Natural killer cell treated with Interleukin-12 subunit alpha and Interleukin-12 subunit beta and Interleukin-15 and Interleukin-18, amount 100 ng/mL, for 72 hours (primary cell): Measurements from ENCODE around the gene NEDD4L. TPM values are rescaled to one million over a fixed set of nuclear protein-coding genes. Genes with fewer than 3 reads are reported as not detected.
"Not testable (repeated sequence)": the region's sequence is repeated elsewhere in the genome, so short reads cannot be mapped to it uniquely, and the experiment has no call there.

Experiments
- ATAC-seq, 2 donors: fragments of 150-1000 bp; cut with Tn5 transposase in 1 of 2; sonication (Bioruptor Pico), chemical (Tn5 transposase) in 1 of 2; 2 replicates each; pipeline ENCODE4 v1.10.0; 2021
- DNase-seq: peaks from one replicate; pipeline ENCODE4 v3.0.0; 2022; ENCODE audit warnings: low spot score
- H3K27ac Mint-ChIP-seq, 2 donors: 1 replicate in 1 of 2; 2 replicates in 1 of 2; pipeline ENCODE4 v1.8.0; 2022; ENCODE audit warnings: mixed read lengths in 2 of 2, mild to moderate bottlenecking in 1 of 2, moderate library complexity in 1 of 2
- H3K27me3 Mint-ChIP-seq, 2 donors: 1 replicate in 1 of 2; 2 replicates in 1 of 2; pipeline ENCODE4 v1.8.0; 2022; ENCODE audit warnings: mixed read lengths in 2 of 2
- H3K36me3 Mint-ChIP-seq: one replicate; pipeline ENCODE4 v1.8.0; 2022; ENCODE audit warnings: mixed read lengths
- H3K4me1 Mint-ChIP-seq, 2 donors: 1 replicate in 1 of 2; 2 replicates in 1 of 2; pipeline ENCODE4 v1.8.0; 2022; ENCODE audit warnings: low read depth in 2 of 2, mixed read lengths in 2 of 2, mild to moderate bottlenecking in 1 of 2
- H3K4me3 Mint-ChIP-seq: one replicate; pipeline ENCODE4 v1.8.0; 2022; ENCODE audit warnings: mixed read lengths
- H3K9me3 Mint-ChIP-seq: 2 replicates; pipeline ENCODE4 v1.8.0; 2022; ENCODE audit warnings: mixed read lengths
- total RNA-seq, 2 donors: library from RNA; stranded (reverse); gene quantifications; one replicate each; pipeline ENCODE4 v1.2.3, GENCODE V29; 2022

The NEDD4L gene
- total RNA-seq, 2 donors from 2014 or later: 8.6 to 16.5 TPM

DNA sequence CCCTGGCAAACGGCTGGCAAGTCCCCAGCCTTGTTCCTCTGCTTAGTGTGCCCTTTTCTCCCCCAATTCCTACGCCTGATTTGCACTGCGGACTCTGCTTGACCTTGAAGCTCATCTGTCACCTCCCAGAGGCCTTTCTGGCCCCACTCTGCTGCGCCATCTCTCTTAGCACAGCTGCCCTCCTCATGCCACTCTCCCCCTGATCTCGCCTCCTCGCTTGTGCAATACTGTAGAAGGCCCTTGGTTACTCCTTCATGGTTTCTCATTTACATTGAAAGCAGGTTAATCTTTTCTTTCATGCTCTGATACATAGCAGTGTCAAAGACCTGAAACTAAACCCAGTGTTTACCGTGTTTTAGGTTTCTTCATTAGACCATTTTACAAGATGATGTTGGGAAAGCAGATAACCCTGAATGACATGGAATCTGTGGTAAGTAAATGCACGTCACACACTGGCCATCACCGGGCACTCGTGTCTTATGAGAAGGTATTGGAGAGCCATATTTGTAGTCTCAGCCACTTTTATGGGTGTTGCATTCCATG, 326.1 kb downstream of the NEDD4L start:
- Mint-ChIP-seq H3K4me1 (peaks cover 0 to 3% of the 10 kb centered on the region in 2 donors), H3K27ac (no peak overlapping the region), H3K9me3 (no peaks in the 10 kb centered on the region), H3K27me3 (no peaks in the 10 kb centered on the region), H3K36me3 (no peaks in the 10 kb centered on the region), H3K4me3 (no peak overlapping the region)
- ATAC-seq: no peak
- DNase-seq: no peak

- no peak for DNase-seq
- Mint-ChIP-seq H3K27me3 (no peaks in the 10 kb centered on the region), H3K4me3 (no peak overlapping the region), H3K36me3 (no peaks in the 10 kb centered on the region), H3K4me1 (peaks cover 0 to 3% of the 10 kb centered on the region in 2 donors), H3K9me3 (no peaks in the 10 kb centered on the region), H3K27ac (no peak overlapping the region)
- ATAC-seq: no peak
These were observed 326.6 kb downstream of the NEDD4L start for GRCh38 chr18:58370612-58371011.

DNA sequence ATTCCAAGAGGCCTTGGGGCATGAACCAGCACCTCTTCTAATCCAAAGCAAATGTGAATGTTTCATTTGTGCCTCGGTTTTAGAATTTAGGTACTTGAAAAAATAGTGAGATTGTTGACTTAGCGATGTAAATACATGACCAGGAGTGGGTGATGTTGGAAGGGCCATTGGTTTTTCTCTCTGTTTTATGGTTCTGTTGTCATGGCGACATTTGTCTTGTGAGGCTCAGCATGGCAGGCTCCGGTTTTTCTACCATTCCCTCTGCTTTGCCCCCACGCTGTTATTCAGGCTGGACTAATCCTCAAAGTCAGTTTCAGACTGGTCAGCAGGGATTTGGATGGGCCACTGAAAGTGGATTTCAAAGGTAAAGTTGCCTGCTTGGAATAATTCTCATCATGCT, 329.5 kb downstream of the NEDD4L start:
- H3K27ac Mint-ChIP-seq: no peak overlapping the region
- ATAC-seq: no peak

GRCh38 chr18:58375051-58375450, 331.0 kb downstream of the NEDD4L start:
- Mint-ChIP-seq H3K4me3 (no peak overlapping the region), H3K27ac (no peak overlapping the region)

More for the DNA sequence above, 329.5 kb downstream of the NEDD4L start:
- Mint-ChIP-seq H3K27me3 (peaks cover 0 to 5% of the 10 kb centered on the region in 2 donors), H3K4me3 (no peak overlapping the region), H3K4me1 (peaks cover 0 to 3% of the 10 kb centered on the region in 2 donors), H3K9me3 (no peaks in the 10 kb centered on the region), H3K36me3 (no peaks in the 10 kb centered on the region)
- DNase-seq: no peak

DNA sequence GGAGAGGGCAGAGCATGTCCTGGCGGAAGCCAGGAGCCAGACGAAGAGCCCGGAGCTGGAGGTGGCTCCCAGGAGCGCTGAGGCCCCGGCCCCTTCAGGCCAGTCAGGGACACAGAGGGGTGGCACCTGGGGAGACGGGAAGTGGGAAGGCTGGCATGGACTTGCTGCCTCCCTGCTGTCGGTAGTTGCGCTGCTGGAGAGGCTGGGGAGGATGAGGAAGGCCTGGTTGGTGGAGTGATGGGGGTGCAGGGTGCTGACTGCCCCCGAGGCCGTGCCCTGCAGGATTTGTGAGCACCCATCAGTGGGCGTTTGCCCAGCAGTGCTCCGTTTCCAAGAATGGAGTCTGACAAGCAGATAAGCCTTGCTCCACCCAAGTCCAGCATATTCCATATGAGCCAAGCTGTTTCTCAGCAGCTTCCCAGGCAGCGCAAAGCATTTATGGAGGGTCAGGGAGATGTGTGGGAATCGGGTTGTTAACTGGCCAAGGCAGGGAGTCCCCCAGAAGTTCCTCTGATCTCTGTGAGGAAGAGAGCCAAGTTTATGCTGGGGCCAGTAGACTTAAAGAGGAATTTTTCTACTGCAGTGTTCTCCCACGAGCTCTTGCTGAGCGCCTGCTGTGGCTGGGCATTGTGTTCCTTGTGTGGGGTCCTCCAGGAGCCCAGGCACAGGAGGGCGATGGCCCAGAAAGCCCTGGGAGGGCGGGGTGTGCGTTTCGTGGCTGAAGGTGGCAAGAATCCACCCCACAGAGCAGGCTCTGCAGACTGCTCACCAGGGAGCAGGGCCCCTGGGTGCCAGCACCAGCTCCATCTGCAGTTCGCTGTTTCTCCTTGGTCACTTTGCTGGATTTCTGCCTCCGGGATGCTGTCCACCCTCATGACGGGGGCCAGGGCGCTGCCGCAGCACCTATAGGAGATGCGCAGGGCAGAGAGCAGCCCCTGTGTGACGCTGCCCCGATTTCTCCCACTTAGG, 334.7 kb downstream of the NEDD4L start:
- peaks cover 0 to 5% of the 10 kb centered on the region in 2 donors for H3K27me3 Mint-ChIP-seq
- H3K27ac Mint-ChIP-seq: no peak overlapping the region
- DNase-seq (no peak), ATAC-seq (no peak)
- no peaks in the 10 kb centered on the region for H3K36me3 Mint-ChIP-seq
- H3K4me1 Mint-ChIP-seq: no peaks in the 10 kb centered on the region
- no peaks in the 10 kb centered on the region for H3K9me3 Mint-ChIP-seq
- no peak overlapping the region for H3K4me3 Mint-ChIP-seq

More at GRCh38 chr18:58375051-58375450, 331.0 kb downstream of the NEDD4L start:
- ATAC-seq (peak; percentile 4 to 30), DNase-seq (no peak)
- H3K36me3 Mint-ChIP-seq: no peaks in the 10 kb centered on the region
- no peaks in the 10 kb centered on the region for H3K9me3 Mint-ChIP-seq
- H3K27me3 Mint-ChIP-seq: peaks cover 0 to 5% of the 10 kb centered on the region in 2 donors
- H3K4me1 Mint-ChIP-seq: peaks cover 0 to 1% of the 10 kb centered on the region in 2 donors

DNA sequence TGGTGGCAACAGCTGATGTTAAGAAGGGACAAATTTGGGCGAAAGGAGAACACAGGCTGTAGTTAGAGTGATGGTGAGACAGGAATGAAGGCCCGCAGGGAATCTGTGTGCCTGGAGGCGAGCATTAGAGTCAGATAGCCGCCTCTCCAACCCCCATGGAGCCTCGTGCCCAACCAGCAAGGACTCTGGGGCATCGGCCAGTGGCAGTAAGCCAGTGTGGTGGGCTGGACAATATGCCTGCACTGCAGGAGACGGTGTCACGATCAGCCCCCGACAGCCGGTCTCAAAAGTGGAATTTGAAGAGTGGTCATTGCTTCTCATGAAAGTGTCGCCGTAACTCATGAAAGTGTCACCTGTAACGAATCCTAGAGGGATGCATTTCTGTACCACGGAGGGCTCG, 335.4 kb downstream of the NEDD4L start:
- Mint-ChIP-seq H3K4me3 (no peak overlapping the region), H3K4me1 (no peaks in the 10 kb centered on the region), H3K9me3 (no peaks in the 10 kb centered on the region), H3K27ac (no peak overlapping the region), H3K36me3 (no peaks in the 10 kb centered on the region), H3K27me3 (peaks cover 0 to 5% of the 10 kb centered on the region in 2 donors)
- DNase-seq: no peak
- no peak for ATAC-seq

DNA sequence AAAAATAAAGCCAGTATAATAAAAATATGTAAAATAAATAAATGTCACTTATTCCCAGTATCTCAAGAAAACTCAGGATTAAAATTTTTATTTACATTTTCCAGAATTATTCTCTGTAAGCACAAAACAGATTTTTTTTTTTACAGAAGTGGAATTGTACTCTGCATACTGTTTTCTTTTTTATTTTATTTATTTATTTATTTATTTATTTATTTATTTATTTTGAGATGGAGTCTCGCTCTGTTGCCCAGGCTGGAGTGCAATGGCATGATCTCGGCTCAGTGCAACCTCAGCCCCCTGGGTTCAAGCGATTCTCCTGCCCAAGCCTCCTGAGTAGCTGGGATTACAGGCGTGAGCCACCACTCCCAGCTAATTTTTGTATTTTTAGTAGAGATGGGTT, 336.1 kb downstream of the NEDD4L start:
- H3K4me3 Mint-ChIP-seq, H3K9me3 Mint-ChIP-seq, H3K27ac Mint-ChIP-seq, ATAC-seq, DNase-seq, H3K36me3 Mint-ChIP-seq, H3K4me1 Mint-ChIP-seq, H3K27me3 Mint-ChIP-seq: not testable (repeated sequence)

DNA sequence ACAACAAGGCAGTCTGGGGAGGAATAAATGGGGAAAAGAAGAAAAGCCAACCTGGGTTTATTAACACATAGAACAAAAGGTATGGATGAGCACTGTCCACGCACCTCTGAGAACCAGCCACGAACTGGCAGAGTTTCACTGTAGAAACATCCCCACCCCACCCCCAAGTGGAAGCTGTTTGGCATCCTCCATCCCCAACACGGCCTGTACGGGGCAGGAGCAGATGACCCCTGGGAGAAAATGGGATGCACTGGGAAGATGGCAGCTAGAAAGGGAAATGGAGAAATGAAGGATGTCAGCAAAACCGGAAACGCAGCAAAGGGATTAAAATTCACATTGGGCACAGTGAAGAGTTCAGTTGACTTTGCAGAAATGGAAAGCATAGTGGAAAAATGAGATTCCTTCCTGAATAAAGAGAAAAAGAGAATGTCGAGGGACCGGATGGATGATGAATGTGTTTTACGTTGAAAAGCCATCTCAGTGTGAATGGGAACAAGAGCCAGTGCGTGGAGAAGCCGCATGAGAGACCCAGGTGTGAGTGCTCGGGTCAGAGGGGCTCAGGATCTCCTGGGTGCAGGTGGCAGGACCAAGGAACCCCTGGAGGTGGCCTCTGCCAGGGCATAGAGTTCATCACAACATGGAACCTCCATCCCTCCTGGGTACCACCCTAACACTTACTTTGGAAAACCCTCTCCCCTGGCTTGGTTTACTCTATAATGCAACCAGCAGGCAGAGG, 337.8 kb downstream of the NEDD4L start:
- no peak for ATAC-seq
- no peak for DNase-seq
- Mint-ChIP-seq H3K36me3 (no peaks in the 10 kb centered on the region), H3K27ac (no peak overlapping the region), H3K4me3 (no peak overlapping the region), H3K27me3 (peaks cover 0 to 5% of the 10 kb centered on the region in 2 donors), H3K4me1 (no peaks in the 10 kb centered on the region), H3K9me3 (no peaks in the 10 kb centered on the region)

DNA sequence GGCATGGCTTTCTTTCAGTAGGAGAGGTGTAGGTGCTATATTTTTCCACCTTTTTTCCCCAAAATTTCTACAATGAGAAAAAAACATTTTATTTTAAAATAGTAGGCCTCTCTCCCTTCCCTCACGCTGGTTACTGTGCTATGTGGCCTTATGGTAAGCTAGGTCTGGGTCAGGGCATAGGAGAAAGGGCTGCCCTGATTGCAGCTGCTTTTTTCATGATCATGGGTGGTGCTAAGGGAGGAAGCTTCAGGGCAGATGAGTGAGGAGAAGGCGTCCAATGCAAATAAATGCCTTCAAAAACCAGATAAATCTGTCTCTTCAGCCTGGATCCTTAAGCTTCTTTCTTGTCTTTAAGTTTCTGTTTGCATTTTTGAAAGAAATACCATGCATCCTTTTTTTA, 338.4 kb downstream of the NEDD4L start:
- H3K9me3 Mint-ChIP-seq: no peaks in the 10 kb centered on the region
- no peaks in the 10 kb centered on the region for H3K4me1 Mint-ChIP-seq
- ATAC-seq: no peak
- H3K36me3 Mint-ChIP-seq: no peaks in the 10 kb centered on the region
- H3K27ac Mint-ChIP-seq: no peak overlapping the region
- peaks cover 0 to 5% of the 10 kb centered on the region in 2 donors for H3K27me3 Mint-ChIP-seq
- no peak for DNase-seq
- no peak overlapping the region for H3K4me3 Mint-ChIP-seq

DNA sequence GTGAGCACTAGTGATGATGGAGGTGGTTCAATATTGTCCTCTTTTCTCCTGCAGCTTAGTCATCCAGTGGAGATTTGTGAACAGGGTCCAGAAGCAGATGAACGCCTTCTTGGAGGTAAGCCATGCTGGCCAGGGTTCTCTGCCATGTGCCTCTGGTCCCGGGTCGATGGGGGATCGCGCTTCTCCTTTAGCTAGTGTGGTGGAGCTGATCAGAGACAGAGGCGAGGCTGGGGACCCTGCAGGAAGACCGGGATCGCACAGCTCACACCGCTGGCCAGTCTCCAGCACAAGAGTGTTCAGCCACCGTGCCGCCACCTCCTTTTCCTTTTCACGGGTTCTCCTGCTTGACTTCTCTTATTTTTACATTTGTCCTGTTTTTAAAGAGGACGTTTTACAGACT, 341.4 kb downstream of the NEDD4L start:
- Mint-ChIP-seq H3K27ac (no peak overlapping the region), H3K9me3 (no peaks in the 10 kb centered on the region), H3K27me3 (no peaks in the 10 kb centered on the region), H3K36me3 (no peaks in the 10 kb centered on the region), H3K4me1 (no peaks in the 10 kb centered on the region), H3K4me3 (no peak overlapping the region)
- DNase-seq (no peak), ATAC-seq (peak in 1 of 2 donors; percentile 8)

GRCh38 chr18:58386780-58387179, 342.8 kb downstream of the NEDD4L start:
- Mint-ChIP-seq H3K9me3 (no peaks in the 10 kb centered on the region), H3K36me3 (no peaks in the 10 kb centered on the region), H3K4me1 (no peaks in the 10 kb centered on the region), H3K27me3 (no peaks in the 10 kb centered on the region), H3K4me3 (no peak overlapping the region), H3K27ac (no peak overlapping the region)
- ATAC-seq (no peak), DNase-seq (no peak)

- ATAC-seq: no peak
These were observed 343.7 kb downstream of the NEDD4L start for GRCh38 chr18:58387716-58388115.

DNA sequence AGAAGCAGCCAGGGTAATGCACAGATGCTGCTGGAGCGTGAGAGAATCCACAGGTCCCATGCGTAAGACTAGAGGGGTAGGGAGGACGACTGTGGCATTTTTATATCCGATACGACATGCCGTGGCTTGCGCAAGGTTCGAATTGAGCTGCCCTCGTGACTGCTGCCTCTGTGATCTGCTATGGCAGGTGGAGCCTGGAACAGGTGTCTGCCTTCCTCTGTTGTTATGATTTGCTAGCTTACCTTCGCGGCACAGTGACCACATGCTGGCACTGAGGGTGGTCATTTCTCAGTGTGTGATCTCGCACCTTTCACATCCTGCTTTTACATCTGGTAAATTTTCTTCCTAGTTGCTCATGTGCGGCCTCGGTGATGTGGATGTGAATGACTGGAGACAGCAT, 344.7 kb downstream of the NEDD4L start:
- no peaks in the 10 kb centered on the region for H3K27me3 Mint-ChIP-seq
- no peaks in the 10 kb centered on the region for H3K4me1 Mint-ChIP-seq
- DNase-seq (no peak), ATAC-seq (no peak)
- no peak overlapping the region for H3K27ac Mint-ChIP-seq
- no peaks in the 10 kb centered on the region for H3K9me3 Mint-ChIP-seq
- H3K36me3 Mint-ChIP-seq: no peaks in the 10 kb centered on the region
- no peak overlapping the region for H3K4me3 Mint-ChIP-seq

More at GRCh38 chr18:58387716-58388115, 343.7 kb downstream of the NEDD4L start:
- H3K9me3 Mint-ChIP-seq: no peaks in the 10 kb centered on the region
- H3K27ac Mint-ChIP-seq: no peak overlapping the region
- H3K36me3 Mint-ChIP-seq: no peaks in the 10 kb centered on the region
- H3K27me3 Mint-ChIP-seq: no peaks in the 10 kb centered on the region
- no peak for DNase-seq
- H3K4me1 Mint-ChIP-seq: no peaks in the 10 kb centered on the region
- H3K4me3 Mint-ChIP-seq: no peak overlapping the region

- H3K4me1 Mint-ChIP-seq: no peaks in the 10 kb centered on the region
- no peak for ATAC-seq
These were observed 345.7 kb downstream of the NEDD4L start for GRCh38 chr18:58389745-58390144.

More at GRCh38 chr18:58389745-58390144, 345.7 kb downstream of the NEDD4L start:
- Mint-ChIP-seq H3K27me3 (no peaks in the 10 kb centered on the region), H3K27ac (no peak overlapping the region), H3K9me3 (no peaks in the 10 kb centered on the region), H3K4me3 (no peak overlapping the region), H3K36me3 (no peaks in the 10 kb centered on the region)
- no peak for DNase-seq
